Measurements from ENCODE around the gene KCNH2.
A peak's percentile ranks its signal among the peaks of the same experiment; 100 is the strongest.

The KCNH2 gene

DNA sequence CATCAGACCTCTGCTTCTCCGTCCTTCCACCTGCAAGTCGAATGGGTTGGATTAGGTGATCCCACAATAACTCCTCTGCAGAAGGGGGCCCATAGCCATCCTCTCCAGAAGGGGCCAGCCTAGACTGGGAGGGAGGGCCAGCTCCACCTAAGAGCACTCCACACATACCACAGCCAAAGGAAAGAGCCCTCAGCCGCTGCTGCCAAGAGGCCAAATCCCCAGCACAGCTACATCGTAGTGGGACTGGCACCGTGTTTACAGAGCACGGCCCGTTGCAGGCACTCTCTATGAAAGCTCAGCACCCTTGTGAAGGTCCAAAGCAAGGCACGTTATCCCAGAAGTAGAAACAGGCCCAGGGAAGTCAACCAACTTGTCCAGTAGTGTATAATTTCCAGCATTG lies 5.4 kb downstream of the KCNH2 start:
- no peak for DNase-seq

DNA sequence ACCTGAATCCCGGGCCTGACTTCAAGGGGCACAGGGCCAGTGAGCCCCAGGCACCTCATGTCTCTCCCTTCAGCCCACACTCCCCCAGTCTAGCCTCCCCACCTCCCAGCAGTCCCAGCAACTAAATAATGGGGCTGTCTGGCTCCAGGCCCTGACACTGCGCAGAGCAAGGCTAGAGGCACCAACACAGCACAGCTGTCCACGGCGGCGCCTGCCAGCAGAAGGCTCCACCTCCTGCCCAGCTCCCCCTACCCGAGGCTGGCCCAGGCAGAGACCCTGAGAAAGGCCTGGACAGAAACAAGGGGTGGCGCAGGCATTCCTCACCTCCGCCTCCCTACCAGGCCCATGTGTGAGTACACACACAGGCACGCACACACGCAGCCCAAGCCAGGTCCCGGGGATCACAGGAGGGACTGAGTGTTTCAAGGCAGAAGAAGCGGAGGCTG lies 6.1 kb downstream of the KCNH2 start:
- DNase-seq, result no peak

GRCh38 chr7:150971242-150972022 lies 6.7 kb downstream of the KCNH2 start:
- DNase-seq, result no peak

DNA sequence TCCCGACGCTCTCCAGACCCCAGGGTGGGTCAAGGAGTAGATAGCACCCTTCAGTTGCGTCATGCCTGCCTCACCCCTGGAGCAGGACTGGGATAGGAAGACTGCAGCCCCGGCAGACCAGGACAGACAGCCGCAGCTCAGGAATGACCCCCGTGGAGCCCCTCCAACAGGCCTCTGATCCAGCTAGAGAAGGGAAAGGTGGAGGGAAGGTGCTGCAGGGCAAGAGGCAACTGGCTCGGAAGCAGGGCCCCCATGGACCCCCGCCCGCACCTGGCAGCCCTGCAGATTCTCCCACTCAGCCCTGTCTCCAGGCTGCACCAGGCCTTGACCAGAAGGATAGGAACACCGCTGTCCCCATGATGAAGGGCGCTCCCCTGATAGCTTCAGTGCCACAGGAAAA lies 7.7 kb downstream of the KCNH2 start:
- no peak for DNase-seq

DNA sequence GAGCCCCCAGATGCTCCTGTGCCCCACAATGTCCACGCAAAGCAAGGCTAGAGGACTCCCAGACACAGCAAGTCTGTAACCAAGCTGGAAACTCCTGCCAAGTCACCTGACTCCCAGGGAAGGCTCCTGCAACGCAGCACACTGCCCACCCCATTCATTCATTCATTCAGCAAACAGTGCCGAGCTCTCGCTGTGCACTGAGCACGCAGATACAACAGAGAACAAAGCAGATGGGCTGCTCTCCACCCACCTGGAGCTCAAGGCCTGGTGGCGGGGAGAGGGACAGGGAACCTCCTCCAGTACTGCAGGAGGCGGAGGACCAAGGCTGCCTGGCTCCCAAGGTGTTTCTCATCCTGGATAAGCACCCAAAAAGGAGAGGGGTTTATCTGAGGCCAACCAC lies 8.6 kb downstream of the KCNH2 start:
- DNase-seq, result no peak

DNA sequence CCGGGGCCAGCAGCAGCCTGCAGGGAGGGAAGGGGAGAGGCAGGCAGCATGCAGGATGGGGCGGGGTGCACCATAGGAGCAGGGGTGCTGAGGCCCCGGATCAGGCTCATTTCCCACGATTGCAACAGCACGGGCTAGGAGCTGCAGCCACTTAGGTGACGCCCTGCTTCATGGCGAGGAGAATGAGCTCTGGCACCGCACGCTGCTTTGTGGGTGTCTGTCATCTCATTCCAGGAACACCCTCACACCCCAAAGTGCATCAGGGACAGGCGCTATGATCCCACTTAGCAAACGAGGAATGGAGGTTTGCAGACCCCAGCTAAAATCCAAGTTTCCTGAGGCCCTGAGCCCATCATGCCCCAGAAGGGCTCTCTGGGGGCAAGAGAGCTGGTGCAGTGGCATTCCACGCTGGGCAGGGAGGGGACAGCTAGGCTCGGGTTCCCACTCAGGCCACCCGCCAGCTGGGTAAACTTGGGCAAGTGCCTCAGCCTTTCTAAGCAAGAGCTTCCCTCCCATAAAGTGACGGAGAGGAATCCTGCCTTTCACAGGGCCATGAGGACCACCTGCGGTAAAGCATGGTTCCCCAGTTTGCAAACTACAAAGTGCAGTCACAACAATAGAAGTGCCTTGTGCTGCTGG lies 9.3 kb downstream of the KCNH2 start:
- DNase-seq, result no peak

DNA sequence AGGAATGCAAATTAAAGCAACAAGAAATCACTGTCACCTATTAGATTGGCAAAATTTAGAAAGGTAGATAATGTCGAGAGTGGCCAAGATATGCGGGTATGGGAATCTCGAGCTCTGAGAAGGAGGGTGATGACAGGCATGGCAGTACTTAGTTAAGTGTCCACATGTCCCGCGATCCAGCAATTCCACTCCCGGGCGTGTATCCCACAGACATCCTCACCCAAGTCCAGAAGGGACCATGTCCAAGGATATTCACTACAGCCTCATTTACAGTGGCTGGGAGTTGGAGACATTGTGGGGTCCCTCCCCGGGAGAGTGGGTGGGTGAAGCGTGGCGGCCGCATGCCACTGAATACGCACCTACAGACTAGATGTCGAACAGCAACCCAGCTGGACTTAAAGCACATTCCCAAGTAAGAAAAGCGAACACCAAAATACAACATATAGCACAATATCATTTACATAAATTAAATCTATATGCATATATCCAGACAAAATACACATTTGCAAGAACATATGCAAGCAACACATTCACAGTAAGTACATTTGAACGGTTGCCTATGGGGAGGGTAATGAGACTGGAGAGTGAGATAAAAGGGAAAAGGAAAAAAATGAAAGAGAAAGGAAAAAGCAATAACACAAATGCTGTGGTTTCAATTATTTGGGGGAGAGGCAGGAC lies 9.9 kb downstream of the KCNH2 start:
- no peak for DNase-seq

- no peak for DNase-seq
Measured at GRCh38 chr7:150967349-150967748, 10.8 kb downstream of the KCNH2 start.

GRCh38 chr7:150966002-150966401 lies 12.1 kb downstream of the KCNH2 start:
- DNase-seq, result no peak

DNA sequence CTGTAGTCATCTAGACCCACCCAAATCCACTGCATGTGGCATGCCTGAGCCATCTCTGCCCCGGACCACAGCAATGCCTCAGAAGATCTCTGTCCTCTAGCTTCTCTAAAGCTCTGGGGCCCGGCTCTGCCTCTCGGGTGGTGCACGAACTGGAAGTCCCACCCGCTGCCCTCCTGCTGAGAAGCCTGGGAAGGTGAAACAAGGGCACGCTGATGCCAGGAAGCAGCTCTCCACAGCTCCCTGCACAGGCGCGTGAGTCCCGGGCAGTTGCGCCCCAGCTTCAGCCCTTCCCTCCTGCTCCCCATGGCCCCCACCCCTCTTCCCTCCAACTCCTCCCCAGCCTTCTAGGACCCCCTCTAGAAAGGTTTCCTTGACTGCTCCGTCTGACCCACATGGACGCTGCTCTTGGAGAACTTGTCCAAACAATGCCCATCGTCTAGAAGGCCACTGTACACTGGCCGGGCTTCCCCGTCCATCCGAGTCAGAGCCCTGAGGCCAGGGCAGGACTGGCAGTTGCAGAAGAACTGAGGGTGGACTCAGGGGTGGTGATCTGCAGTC lies 12.8 kb downstream of the KCNH2 start:
- no peak for DNase-seq

DNA sequence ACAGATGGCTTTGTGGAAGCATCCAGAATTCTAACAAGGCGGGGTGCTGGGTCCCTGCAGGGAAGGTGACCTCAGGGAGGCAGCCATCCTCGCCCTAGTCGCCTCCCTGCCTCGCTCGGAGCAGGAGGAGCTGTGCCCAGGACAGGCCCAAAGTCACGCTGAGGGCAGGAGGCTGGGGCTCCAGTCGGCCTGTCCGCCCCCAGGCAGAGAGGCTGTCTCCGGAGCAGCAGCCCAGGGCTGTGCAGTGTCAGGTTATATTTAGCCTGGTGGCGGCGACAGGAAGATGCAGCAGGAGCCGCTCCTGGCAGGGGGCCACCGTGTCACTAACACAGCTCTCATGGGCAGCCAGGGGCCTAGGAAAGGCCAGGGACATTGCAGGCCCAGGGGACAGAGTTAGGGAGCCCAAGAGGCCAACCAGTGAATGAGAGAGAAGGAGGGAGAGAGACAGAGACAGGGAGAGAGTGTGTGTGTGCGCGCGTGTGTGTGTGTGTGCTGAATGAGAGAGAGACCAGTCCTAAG lies 13.5 kb downstream of the KCNH2 start:
- no peak for DNase-seq

DNA sequence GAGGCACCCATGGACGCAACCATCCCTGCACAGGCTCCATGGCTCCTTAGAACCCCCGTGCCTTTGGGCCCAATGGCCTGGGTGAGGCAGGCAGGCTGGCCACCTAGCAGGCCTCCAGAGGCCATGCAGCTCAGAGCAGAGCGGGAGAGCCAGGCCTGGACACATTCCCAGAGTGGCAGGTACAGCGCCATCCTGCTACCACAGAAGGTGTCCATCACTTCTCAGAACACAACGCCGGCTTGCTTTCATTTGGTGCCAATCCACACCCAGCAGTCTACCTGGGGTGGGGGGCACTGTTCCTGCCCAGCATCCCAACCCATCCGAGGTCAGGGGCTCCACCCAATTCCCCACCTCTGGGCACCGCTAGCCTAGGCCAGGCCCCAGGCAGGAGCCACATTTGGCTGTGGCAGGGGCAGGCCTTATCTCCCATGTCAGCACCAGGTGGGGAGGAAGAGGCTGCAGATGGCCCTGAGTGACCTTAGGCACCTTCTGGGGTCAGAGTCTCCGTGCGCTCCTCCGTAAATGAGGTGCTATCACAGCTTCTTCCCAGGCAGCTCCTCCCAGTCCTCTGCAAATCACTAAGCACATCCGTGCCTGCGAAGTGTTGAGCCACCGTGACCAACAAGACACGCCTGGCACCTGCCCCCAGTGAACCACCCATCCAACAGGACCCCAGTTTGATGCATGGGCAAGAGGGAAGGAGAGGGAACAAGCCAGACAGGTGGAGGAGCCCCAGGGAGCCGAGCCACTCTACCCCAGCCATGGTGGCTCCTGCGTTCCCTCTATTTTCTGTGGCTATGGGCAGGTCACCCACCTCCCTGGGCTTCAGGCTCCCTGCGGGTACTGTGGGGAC lies 14.2 kb downstream of the KCNH2 start:
- DNase-seq, result no peak

DNA sequence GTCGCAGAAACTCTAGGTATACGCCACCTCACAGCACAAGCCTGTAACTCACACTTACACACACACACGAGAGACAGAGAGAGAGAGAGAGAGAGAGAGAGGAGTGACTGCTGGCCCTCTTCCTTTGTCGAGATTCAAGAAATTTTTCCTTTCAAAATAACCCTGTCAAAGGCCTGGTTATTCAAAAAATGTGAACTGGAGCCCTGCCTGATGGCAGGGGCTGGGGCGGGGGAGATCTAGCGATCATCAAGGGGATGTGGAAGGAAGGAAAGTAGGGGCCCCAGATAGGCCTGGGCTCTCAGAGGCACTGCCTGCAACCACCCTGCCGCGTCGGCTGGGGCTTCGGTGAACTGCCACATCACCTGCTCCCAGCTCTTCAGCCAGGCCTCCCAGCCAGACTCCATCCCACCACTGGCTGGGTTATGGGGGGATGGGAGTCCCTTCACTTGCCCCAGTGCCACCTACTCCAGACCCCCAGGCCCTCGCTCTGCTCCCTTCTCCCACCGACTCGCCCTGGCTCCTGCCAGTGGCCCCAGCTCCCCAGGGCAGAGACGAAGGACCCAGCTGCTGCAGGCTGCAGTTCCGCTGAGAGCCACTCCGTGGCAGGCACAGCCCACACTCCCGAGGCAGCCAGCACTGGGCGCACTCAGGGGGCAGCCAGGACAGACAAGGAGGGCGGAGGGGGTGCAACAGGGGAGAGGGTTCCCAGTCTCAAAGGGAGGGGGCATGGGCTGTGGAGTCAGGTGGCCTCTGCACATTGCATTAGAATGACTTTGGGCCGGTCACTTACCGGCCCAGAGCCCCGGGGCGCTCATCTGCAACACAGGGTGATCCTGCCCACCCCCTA lies 15.3 kb downstream of the KCNH2 start:
- DNase-seq, result peak; percentile 48 to 55

- no peak for DNase-seq
Measured at GRCh38 chr7:150962290-150962552, 15.9 kb downstream of the KCNH2 start.

GRCh38 chr7:150961510-150962289 lies 16.4 kb downstream of the KCNH2 start:
- DNase-seq, result no peak

GRCh38 chr7:150959739-150960734 lies 18.1 kb downstream of the KCNH2 start:
- no peak for DNase-seq

GRCh38 chr7:150959081-150959480 lies 19.0 kb downstream of the KCNH2 start:
- no peak for DNase-seq

DNA sequence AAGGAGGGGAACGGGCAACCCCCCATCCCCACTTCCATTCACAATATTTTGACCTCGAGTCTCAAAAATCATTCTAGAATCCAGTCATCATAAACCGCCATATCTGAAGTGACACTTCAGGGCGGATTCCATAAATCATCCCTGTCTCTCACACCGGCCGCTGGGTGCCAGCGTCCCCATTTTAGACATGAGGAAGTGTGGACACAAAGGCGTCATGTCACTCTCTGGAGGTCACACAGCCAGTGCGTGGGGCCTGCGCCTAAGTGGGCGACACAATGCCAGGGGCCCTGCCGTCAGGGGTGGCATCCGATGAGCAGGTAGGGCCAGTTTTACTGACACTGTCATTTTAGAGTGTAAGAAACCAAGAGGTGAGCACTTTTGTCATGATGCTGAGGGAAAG lies 19.5 kb downstream of the KCNH2 start:
- DNase-seq, result no peak

GRCh38 chr7:150958062-150958552 lies 20.0 kb downstream of the KCNH2 start:
- no peak for DNase-seq

All from stimulated activated CD4-positive, alpha-beta T cell treated with anti-CD3 and anti-CD28 coated beads, Interleukin-4, amount 100 ng/mL, for 4 hours (primary cell).